Central memory CD8-positive, alpha-beta T cell (primary cell): ENCODE measurements around the gene C15orf39.
A peak's percentile ranks its signal among the peaks of the same experiment; 100 is the strongest.

Source experiments
- ATAC-seq: fragments of 150-1000 bp; cut with Tn5 transposase; replicated peaks from 2 replicates; pipeline ENCODE4 v1.10.0; 2022; ENCODE audit warnings: mild to moderate bottlenecking, moderate FRiP score, moderate number of reproducible peaks; ENCODE audit not compliant: poor library complexity, severe bottlenecking; ENCODE audit errors: extremely low read depth
- DNase-seq, 2 donors: peaks; one replicate each; pipeline ENCODE4 v3.0.0; 2021; ENCODE audit warnings: low spot score in 2 of 2
- H3K27ac Mint-ChIP-seq: one replicate; pipeline ENCODE4 v1.8.0; 2022; ENCODE audit warnings: low read depth, mild to moderate bottlenecking, moderate library complexity, mixed read lengths
- H3K27me3 Mint-ChIP-seq: one replicate; pipeline ENCODE4 v1.8.0; 2022; ENCODE audit warnings: mixed read lengths
- H3K36me3 Mint-ChIP-seq: one replicate; pipeline ENCODE4 v1.8.0; 2022; ENCODE audit warnings: mild to moderate bottlenecking, moderate library complexity, mixed read lengths; ENCODE audit not compliant: insufficient read depth
- H3K4me1 Mint-ChIP-seq: one replicate; pipeline ENCODE4 v1.8.0; 2022; ENCODE audit warnings: mixed read lengths
- H3K4me3 Mint-ChIP-seq: one replicate; pipeline ENCODE4 v1.8.0; 2022; ENCODE audit warnings: mild to moderate bottlenecking, moderate library complexity, mixed read lengths
- H3K9me3 Mint-ChIP-seq: one replicate; pipeline ENCODE4 v1.8.0; 2022; ENCODE audit warnings: mixed read lengths

Gene C15orf39

DNA sequence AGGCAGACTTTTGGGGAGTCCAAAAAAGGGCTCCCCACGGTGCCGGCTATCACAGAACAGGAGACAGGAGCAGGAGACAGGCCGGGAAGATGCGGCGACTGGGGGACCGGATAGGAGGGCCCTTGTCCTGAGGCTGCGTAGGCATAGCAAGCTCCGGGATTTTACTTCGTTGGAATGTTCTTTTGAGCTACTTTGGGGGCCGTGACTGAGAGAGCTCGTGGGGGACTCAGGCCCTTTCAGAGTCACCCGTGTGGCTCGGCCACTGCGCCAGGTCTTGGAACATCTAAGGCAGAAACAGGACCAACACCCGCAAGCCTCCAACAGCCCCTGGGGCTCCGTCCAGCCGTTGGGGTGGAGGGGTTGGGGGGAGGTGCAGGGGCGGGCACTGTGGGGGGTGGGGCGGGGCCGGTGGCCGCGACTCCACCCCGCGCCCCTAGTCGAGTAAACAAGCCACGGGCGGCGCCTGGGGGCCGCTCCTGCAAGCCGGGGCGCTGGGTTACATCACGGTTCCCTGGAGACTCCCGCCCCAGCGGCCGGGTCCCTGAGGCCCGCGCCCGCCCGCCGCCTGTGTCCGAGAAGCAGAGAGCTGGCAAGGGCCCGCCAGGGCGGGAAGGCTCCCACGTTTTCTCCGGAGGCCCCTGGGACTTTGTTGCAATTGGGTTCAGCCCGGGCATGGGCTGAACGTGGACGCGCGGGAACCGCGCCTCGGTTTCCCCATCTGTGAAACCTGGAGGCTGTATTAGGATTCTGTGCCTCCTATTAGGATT lies 23.3 kb upstream of the C15orf39 start:
- H3K27ac Mint-ChIP-seq: no peak overlapping the region
- peak overlapping the region; percentile 32 for H3K4me3 Mint-ChIP-seq
- no peak for ATAC-seq

GRCh38 chr15:75178938-75179745 lies 22.5 kb upstream of the C15orf39 start:
- H3K27ac Mint-ChIP-seq: no peak overlapping the region
- no peaks in the 10 kb centered on the region for H3K4me1 Mint-ChIP-seq
- H3K36me3 Mint-ChIP-seq: peaks cover 2% of the 10 kb centered on the region
- H3K27me3 Mint-ChIP-seq: peaks cover 33% of the 10 kb centered on the region
- no peak for ATAC-seq
- DNase-seq: no peak
- no peak overlapping the region for H3K4me3 Mint-ChIP-seq
- H3K9me3 Mint-ChIP-seq: no peaks in the 10 kb centered on the region

More for the DNA sequence above, 23.3 kb upstream of the C15orf39 start:
- DNase-seq: no peak
- H3K4me1 Mint-ChIP-seq: no peaks in the 10 kb centered on the region
- H3K27me3 Mint-ChIP-seq: peaks cover 33% of the 10 kb centered on the region
- H3K9me3 Mint-ChIP-seq: no peaks in the 10 kb centered on the region
- H3K36me3 Mint-ChIP-seq: peaks cover 2% of the 10 kb centered on the region

DNA sequence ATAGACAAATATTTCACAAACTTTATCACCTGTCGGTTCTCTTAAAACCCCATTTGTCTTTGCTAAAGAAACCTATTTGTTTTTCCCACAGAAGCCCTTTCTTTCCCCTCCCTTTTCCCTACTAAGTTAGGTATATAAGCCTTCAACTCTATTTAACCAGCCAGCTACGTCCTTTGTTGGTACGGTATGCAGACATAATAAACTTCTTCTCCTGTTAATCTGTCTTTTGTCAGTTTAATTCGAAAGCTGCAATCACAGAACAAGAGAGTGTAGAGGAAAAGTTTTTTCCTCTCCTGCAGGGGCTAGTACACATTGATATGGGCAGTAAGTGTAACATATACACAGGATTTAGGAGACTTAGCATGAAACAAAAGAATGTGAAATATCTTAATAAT lies 21.9 kb upstream of the C15orf39 start:
- Mint-ChIP-seq H3K4me3 (no peak overlapping the region), H3K36me3 (peaks cover 2% of the 10 kb centered on the region), H3K9me3 (no peaks in the 10 kb centered on the region), H3K27ac (no peak overlapping the region), H3K4me1 (no peaks in the 10 kb centered on the region), H3K27me3 (peaks cover 33% of the 10 kb centered on the region)
- DNase-seq (no peak), ATAC-seq (no peak)

DNA sequence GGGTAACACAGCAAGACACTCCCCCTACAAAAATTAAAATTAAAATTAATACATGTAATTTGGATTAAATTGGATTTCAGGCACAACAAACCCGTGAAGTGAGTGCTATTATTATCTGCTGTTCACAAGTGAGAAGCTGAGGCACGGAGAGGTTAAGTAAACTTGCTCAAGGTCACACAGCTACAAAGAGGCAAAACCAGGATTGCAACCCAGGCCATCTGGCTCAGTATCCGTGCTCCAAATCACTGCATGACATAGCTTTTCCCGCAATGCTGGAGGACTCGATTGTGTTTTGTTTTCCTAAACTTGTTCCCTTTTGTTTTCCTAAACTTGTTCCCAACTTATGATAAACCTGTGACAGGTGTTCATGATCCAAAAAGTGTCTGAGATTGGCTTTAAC lies 19.9 kb upstream of the C15orf39 start:
- DNase-seq (no peak), ATAC-seq (no peak)
- no peak overlapping the region for H3K4me3 Mint-ChIP-seq
- no peaks in the 10 kb centered on the region for H3K9me3 Mint-ChIP-seq
- H3K27me3 Mint-ChIP-seq: peaks cover 33% of the 10 kb centered on the region
- H3K36me3 Mint-ChIP-seq: peaks cover 2% of the 10 kb centered on the region
- H3K4me1 Mint-ChIP-seq: no peaks in the 10 kb centered on the region
- H3K27ac Mint-ChIP-seq: no peak overlapping the region

DNA sequence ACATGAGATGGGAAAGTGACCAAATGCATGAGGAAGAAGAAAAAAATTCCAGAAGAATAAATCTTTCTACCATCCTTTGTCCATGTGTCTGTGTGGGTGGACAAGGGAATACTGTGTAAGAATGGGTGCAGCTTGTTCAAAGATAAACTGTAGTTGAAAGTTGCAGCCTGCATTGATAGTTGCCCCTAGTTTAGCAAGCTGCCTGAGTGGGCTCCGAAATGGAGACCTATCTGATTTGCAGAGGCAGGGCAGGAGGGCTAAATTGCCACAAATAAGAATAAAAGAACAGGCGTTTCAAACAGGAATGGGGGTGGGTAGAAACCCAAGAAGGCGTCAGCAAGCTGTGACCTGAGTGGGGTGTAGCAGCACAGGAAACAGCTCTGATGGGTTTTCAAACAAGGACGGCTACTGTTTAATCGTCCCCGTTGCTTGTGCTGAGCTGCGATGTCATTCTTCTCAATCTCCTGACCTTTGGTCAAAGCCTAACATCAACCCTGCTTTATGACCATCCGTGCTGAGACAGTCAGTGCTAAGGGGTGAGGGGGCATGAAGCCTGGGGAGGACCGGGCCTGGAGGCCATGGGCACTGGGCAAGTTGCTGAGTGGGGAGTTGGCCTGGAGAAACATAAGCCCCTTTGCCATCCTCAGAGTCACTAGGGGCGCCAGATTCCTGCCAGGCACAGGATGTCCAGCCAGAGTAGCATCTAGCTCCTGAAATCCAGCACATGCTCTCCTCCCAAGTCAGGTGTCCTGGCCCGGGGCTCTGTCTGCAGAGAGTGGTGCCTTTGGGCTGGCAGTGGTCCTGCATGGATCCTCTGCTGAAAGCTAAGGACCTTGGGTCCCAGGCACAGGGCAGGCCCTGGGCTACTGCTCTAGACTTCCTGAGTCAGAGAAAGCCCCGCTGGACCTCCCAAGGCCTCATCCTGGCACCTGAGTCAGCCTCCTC lies 19.2 kb upstream of the C15orf39 start:
- no peaks in the 10 kb centered on the region for H3K4me1 Mint-ChIP-seq
- H3K27ac Mint-ChIP-seq: no peak overlapping the region
- DNase-seq (no peak), ATAC-seq (no peak)
- H3K36me3 Mint-ChIP-seq: peaks cover 2% of the 10 kb centered on the region
- H3K9me3 Mint-ChIP-seq: no peaks in the 10 kb centered on the region
- no peak overlapping the region for H3K4me3 Mint-ChIP-seq
- H3K27me3 Mint-ChIP-seq: peaks cover 33% of the 10 kb centered on the region

- ATAC-seq: no peak
- no peak overlapping the region for H3K4me3 Mint-ChIP-seq
Observed at GRCh38 chr15:75185271-75186029, 16.2 kb upstream of the C15orf39 start.

DNA sequence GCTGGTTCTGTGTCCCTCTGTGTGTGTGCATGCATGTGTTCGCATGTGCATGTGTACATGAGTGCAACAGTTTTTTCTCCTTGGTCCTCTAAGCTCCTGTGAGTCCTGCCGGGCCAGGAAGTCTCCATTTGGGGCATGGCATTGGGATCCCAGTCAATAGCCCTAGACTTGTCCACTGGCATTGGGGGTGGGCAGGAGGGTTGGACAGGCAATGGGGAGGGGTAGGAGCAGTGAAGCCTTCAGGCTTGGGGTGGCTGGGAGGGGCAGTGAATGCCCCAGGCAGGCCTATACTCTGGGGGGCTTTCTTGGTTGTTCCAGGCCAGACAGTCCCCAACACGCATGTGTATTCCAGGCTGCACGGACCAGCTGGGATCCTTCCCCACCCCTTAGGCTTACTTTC lies 15.6 kb upstream of the C15orf39 start:
- DNase-seq: no peak
- H3K36me3 Mint-ChIP-seq: peaks cover 6% of the 10 kb centered on the region
- ATAC-seq: no peak
- no peaks in the 10 kb centered on the region for H3K9me3 Mint-ChIP-seq
- no peak overlapping the region for H3K27ac Mint-ChIP-seq
- no peaks in the 10 kb centered on the region for H3K4me1 Mint-ChIP-seq
- no peak overlapping the region for H3K4me3 Mint-ChIP-seq
- peaks cover 10% of the 10 kb centered on the region for H3K27me3 Mint-ChIP-seq

More at GRCh38 chr15:75185271-75186029, 16.2 kb upstream of the C15orf39 start:
- Mint-ChIP-seq H3K4me1 (no peaks in the 10 kb centered on the region), H3K27me3 (peaks cover 16% of the 10 kb centered on the region), H3K36me3 (peaks cover 2% of the 10 kb centered on the region), H3K27ac (no peak overlapping the region), H3K9me3 (no peaks in the 10 kb centered on the region)
- DNase-seq: no peak

- H3K4me3 Mint-ChIP-seq: no peak overlapping the region
- H3K27ac Mint-ChIP-seq: no peak overlapping the region
- peaks cover 4% of the 10 kb centered on the region for H3K36me3 Mint-ChIP-seq
- ATAC-seq: no peak
- H3K4me1 Mint-ChIP-seq: no peaks in the 10 kb centered on the region
- H3K27me3 Mint-ChIP-seq: no peaks in the 10 kb centered on the region
- DNase-seq: no peak
- H3K9me3 Mint-ChIP-seq: no peaks in the 10 kb centered on the region
Observed at GRCh38 chr15:75188499-75188898, 13.2 kb upstream of the C15orf39 start.

- ATAC-seq: no peak
- no peak overlapping the region for H3K4me3 Mint-ChIP-seq
Observed at GRCh38 chr15:75191235-75191634, 10.4 kb upstream of the C15orf39 start.

GRCh38 chr15:75192307-75192706 lies 9.4 kb upstream of the C15orf39 start:
- DNase-seq (no peak), ATAC-seq (no peak)
- no peaks in the 10 kb centered on the region for H3K4me1 Mint-ChIP-seq
- H3K27ac Mint-ChIP-seq: no peak overlapping the region
- no peaks in the 10 kb centered on the region for H3K27me3 Mint-ChIP-seq
- H3K4me3 Mint-ChIP-seq: no peak overlapping the region
- H3K36me3 Mint-ChIP-seq: peaks cover 4% of the 10 kb centered on the region
- H3K9me3 Mint-ChIP-seq: no peaks in the 10 kb centered on the region

More at GRCh38 chr15:75191235-75191634, 10.4 kb upstream of the C15orf39 start:
- Mint-ChIP-seq H3K27me3 (no peaks in the 10 kb centered on the region), H3K4me1 (no peaks in the 10 kb centered on the region), H3K36me3 (peaks cover 4% of the 10 kb centered on the region), H3K9me3 (no peaks in the 10 kb centered on the region), H3K27ac (no peak overlapping the region)
- no peak for DNase-seq

DNA sequence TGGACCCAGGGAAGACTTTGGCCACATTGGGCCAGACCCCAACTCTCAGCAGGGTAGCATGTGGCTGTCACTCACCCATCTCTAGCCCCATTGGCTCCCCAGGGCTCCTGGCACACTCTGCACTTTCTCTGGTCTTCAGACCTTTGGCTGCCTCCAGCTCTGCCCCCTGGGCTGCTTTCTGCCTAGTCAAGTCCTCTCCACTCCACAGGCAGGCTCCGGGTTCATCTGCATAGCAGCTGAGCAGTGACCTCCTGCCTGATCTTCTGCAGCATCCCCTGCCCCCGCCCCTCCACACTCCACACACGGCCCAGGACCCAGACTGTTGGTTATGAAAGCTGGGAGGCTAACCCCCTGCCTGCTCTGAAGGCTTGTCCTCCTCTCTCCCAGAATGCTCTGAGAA lies 8.4 kb upstream of the C15orf39 start:
- H3K27ac Mint-ChIP-seq: no peak overlapping the region
- no peaks in the 10 kb centered on the region for H3K4me1 Mint-ChIP-seq
- no peaks in the 10 kb centered on the region for H3K9me3 Mint-ChIP-seq

DNA sequence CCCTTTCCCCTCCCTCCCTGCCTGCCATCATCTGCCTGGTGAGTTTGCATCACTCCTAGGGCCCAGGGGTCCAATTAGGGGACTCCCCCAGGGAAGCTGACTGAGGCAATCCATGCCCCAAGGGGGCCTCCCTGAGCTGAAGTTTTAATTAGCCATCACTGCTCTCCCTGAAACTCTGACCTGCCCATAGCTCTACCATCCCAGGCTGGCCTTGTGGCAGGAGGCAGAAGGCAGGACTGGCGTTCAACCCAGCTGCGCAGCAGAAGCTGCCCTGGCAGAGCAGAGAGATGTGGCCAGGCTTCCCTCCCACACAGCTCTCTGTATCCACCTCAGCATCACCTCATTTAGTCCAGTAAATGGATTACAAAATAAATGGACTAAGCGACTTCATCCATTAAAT lies 7.7 kb upstream of the C15orf39 start:
- ATAC-seq (no peak), DNase-seq (no peak)
- H3K9me3 Mint-ChIP-seq: no peaks in the 10 kb centered on the region
- H3K36me3 Mint-ChIP-seq: peaks cover 4% of the 10 kb centered on the region
- no peaks in the 10 kb centered on the region for H3K27me3 Mint-ChIP-seq
- no peak overlapping the region for H3K4me3 Mint-ChIP-seq
- H3K4me1 Mint-ChIP-seq: no peaks in the 10 kb centered on the region
- H3K27ac Mint-ChIP-seq: no peak overlapping the region

More for the DNA sequence above, 8.4 kb upstream of the C15orf39 start:
- DNase-seq (no peak), ATAC-seq (no peak)
- H3K4me3 Mint-ChIP-seq: no peak overlapping the region
- no peaks in the 10 kb centered on the region for H3K27me3 Mint-ChIP-seq
- H3K36me3 Mint-ChIP-seq: peaks cover 4% of the 10 kb centered on the region
